Spleen (tissue), 11 donors: ENCODE measurements around the gene JMJD1C. TPM values are rescaled to one million over a fixed set of nuclear protein-coding genes. Genes with fewer than 3 reads are reported as not detected.

ENCODE experiments used
- DNase-seq: peaks from one replicate; pipeline ENCODE4 v3.0.0-alpha.2; 2020
- H3K27ac ChIP-seq, 8 donors: fragments of 200-600 bp; sonication (generic) in 7 of 8; 1 replicate in 4 of 8; 2 replicates in 4 of 8; pipeline versions ENCODE4 v1.5.0 to v1.8.0; 2016 to 2021; ENCODE audit warnings: inconsistent platforms in 4 of 8, mild to moderate bottlenecking in 4 of 8, moderate library complexity in 1 of 8
- H3K27me3 ChIP-seq, 7 donors: fragments of 200-600 bp; sonication (generic) in 6 of 7; replicated peaks in 1 of 7; 1 replicate in 4 of 7; 2 replicates in 3 of 7; pipeline versions ENCODE4 v1.5.0 to v1.8.0; 2016 to 2021; ENCODE audit warnings: inconsistent platforms in 3 of 7, mild to moderate bottlenecking in 1 of 7
- H3K36me3 ChIP-seq, 6 donors: fragments of 200-600 bp; sonication (generic) in 5 of 6; 1 replicate in 4 of 6; 2 replicates in 2 of 6; pipeline versions ENCODE4 v1.5.0 to v1.8.0; 2016 to 2021; ENCODE audit warnings: inconsistent platforms in 2 of 6
- H3K4me1 ChIP-seq, 6 donors: fragments of 200-600 bp; sonication (generic) in 5 of 6; 1 replicate in 3 of 6; 2 replicates in 3 of 6; pipeline versions ENCODE4 v1.5.0 to v1.8.0; 2016 to 2021; ENCODE audit warnings: inconsistent platforms in 3 of 6
- H3K4me3 ChIP-seq, 8 donors: fragments of 200-600 bp; sonication (generic) in 7 of 8; 1 replicate in 4 of 8; 2 replicates in 4 of 8; pipeline versions ENCODE4 v1.5.0 to v1.8.0; 2016 to 2021; ENCODE audit warnings: inconsistent platforms in 4 of 8, mild to moderate bottlenecking in 4 of 8, moderate library complexity in 2 of 8
- H3K9me3 ChIP-seq, 8 donors: fragments of 200-600 bp; sonication (generic) in 7 of 8; 1 replicate in 4 of 8; 2 replicates in 4 of 8; pipeline versions ENCODE4 v1.5.0 to v1.8.0; 2016 to 2021; ENCODE audit warnings: inconsistent platforms in 4 of 8
- POLR2A ChIP-seq, 3 donors: fragments of 450-650 bp; IDR thresholded peaks; one replicate each; pipeline ENCODE4 v1.5.1; 2017; ENCODE audit warnings: antibody characterized with exemption in 3 of 3, mild to moderate bottlenecking in 1 of 3
- POLR2AphosphoS5 ChIP-seq, 3 donors: sonication (generic); formaldehyde crosslinking; IDR thresholded peaks; one replicate each; pipeline ENCODE4 v1.5.1; 2017; ENCODE audit warnings: antibody characterized with exemption in 3 of 3
- WGBS, 5 donors: extraction: QIAGEN DNeasy Blood & Tissue Kit in 3 of 5; methylation state at CpG; one replicate each; pipeline versions ENCODE4 v1.1.5 to v1.1.7; 2013 to 2018; 5-methylcytosine and 5-hydroxymethylcytosine counted together
- intact Hi-C: fragments of 100-400 bp; cut with DNase I; formaldehyde crosslinking; loops from one replicate; pipeline ENCODE4 v1.15.0; 2023; ENCODE audit warnings: low total_unique reads
- polyA plus RNA-seq, 3 donors: library from polyadenylated mRNA; stranded (reverse); fragments of 200-250 nt; gene quantifications; one replicate each; pipeline ENCODE4 v1.2.1, GENCODE V29; 2013
- total RNA-seq, 7 donors: library from RNA; depleted of rRNA in 3 of 7; stranded (reverse); fragments of >200 nt in 3 of 7; fragmentation: NEBNext Ultra II Directional in 4 of 7; extraction: Animal tissue kit (Norgen Biotek cat#: 25700) in 4 of 7; gene quantifications; one replicate each; pipeline versions ENCODE4 v1.1.0 to v1.2.1, GENCODE V29; 2016 to 2021
- TF ChIP-seq, protein P1 (sequence below), 11 experiments: fragments of 200-600 bp in 7 of 11; fragments of 450-650 bp in 4 of 11; sonication (generic) in 4 of 11; IDR thresholded peaks in 8 of 11; conservative IDR thresholded peaks in 3 of 11; 1 replicate in 7 of 11; 2 replicates in 4 of 11; pipeline versions ENCODE4 v1.4.0 to v1.8.0; 2016 to 2021; ENCODE audit warnings: antibody characterized with exemption in 11 of 11, inconsistent platforms in 4 of 11, mild to moderate bottlenecking in 1 of 11
- donor health status: healthy with polysubstance abuse.
- donor health status: DM: no; HTN: no; CAD: no; lungs with moderate emphysema.
- donor health status: DM: no; HTN: no; CAD: no.
- donor health status: Bipolar disorder and iron deficiency.
- donor health status: healthy.
- donor health status: DM: no; HTN: no; CAD: no.
- donor health status: DM: yes; HTN: yes; CAD: no.

Gene JMJD1C
- total and polyA plus RNA-seq, 10 donors, result 54.3 to 272 (median 137) TPM

DNA sequence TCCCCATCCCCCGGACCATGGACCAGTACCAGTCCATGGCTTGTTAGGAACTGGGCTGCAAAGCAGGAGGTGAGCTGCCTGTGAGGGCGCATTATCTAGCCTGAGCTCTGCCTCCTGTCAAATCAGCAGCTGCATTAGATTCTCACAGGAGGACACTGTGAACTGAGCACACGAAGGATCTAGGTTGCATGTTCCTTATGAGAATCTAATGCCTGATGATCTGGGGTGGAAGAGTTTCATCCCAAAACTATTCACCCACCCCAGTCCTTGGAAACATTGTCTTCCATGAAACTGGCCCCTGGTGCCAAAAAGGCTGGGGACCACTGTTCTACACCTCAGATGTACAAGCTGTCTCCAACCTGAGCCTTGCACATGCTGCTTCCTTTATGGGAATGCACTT, 24.1 kb upstream of the JMJD1C start:
- no peaks in the 10 kb centered on the region for H3K36me3 ChIP-seq
- intact Hi-C loops, result no loop called here
- H3K9me3 ChIP-seq, result no peaks in the 10 kb centered on the region
- DNase-seq, result no peak
- 93 to 100% (median 96%) methylated on average over 3 of the region's 3 CpGs for WGBS, 5 donors
- no peak overlapping the region for H3K4me3 ChIP-seq
- H3K27ac ChIP-seq, result no peak overlapping the region
- peaks cover 0 to 38% (median 14%) of the 10 kb centered on the region in 6 donors for H3K4me1 ChIP-seq
- H3K27me3 ChIP-seq, result no peaks in the 10 kb centered on the region
- TF ChIP-seq POLR2AphosphoS5 (IDR thresholded peaks at IDR 0.05), result no peak
- TF ChIP-seq, protein P1, sequence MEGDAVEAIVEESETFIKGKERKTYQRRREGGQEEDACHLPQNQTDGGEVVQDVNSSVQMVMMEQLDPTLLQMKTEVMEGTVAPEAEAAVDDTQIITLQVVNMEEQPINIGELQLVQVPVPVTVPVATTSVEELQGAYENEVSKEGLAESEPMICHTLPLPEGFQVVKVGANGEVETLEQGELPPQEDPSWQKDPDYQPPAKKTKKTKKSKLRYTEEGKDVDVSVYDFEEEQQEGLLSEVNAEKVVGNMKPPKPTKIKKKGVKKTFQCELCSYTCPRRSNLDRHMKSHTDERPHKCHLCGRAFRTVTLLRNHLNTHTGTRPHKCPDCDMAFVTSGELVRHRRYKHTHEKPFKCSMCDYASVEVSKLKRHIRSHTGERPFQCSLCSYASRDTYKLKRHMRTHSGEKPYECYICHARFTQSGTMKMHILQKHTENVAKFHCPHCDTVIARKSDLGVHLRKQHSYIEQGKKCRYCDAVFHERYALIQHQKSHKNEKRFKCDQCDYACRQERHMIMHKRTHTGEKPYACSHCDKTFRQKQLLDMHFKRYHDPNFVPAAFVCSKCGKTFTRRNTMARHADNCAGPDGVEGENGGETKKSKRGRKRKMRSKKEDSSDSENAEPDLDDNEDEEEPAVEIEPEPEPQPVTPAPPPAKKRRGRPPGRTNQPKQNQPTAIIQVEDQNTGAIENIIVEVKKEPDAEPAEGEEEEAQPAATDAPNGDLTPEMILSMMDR (IDR thresholded peaks at IDR 0.05 in 8 of 11, conservative IDR thresholded peaks at IDR 0.05 in 3 of 11), result no peak
- no peak for TF ChIP-seq POLR2A (IDR thresholded peaks at IDR 0.05)

DNA sequence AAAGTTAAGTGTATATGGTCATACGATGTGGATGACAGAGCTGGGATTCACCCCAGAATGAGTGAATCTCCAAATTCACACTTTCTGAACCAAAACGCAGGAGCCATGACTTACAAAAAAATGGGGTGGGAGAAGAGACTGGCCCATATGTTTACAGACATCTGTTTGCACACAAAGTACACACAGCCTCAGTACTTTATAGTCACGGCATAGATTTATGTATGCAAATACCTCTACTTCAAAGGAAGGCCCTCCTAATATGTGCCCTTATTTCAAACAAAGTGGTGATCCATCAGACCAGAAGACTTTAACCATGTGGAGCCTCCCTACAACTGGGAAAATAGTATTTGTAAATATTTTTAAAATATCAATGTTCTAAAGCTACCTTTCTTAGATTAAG, 22.2 kb upstream of the JMJD1C start:
- Histone ChIP-seq H3K36me3 (no peaks in the 10 kb centered on the region), H3K27ac (no peak overlapping the region), H3K27me3 (no peaks in the 10 kb centered on the region), H3K4me3 (no peak overlapping the region), H3K4me1 (peaks cover 0 to 38% (median 14%) of the 10 kb centered on the region in 6 donors), H3K9me3 (no peaks in the 10 kb centered on the region)
- TF ChIP-seq, protein P1 (IDR thresholded peaks at IDR 0.05 in 8 of 11, conservative IDR thresholded peaks at IDR 0.05 in 3 of 11), result no peak
- TF ChIP-seq POLR2AphosphoS5 (IDR thresholded peaks at IDR 0.05) (no peak), POLR2A (IDR thresholded peaks at IDR 0.05) (no peak)
- DNase-seq, result no peak
- WGBS, 5 donors, result 88 to 98% (median 91%) methylated on average over 3 of the region's 3 CpGs
- intact Hi-C loops, result no loop called here

DNA sequence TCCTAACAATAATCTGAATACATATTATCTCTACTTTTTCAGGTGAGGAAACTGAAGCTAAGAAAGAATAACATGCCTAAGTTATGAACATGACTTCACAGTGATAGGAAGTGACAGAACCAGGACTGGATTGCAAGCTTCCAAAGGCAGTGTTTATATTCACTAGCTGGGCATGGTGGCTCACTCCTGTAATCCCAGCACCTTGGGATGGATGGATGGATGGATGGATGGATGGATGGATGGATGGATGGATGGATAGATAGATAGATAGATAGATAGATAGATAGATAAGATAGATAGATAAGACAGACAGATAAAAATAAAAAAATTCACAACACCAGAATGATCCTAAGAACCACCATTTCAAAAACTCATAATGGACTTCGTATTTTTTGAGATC, 18.2 kb upstream of the JMJD1C start:
- intact Hi-C loops, result no loop called here
- Histone ChIP-seq H3K9me3 (no peaks in the 10 kb centered on the region), H3K36me3 (no peaks in the 10 kb centered on the region), H3K27me3 (no peaks in the 10 kb centered on the region), H3K4me1 (peaks cover 0 to 34% (median 5%) of the 10 kb centered on the region in 6 donors), H3K4me3 (no peak overlapping the region), H3K27ac (no peak overlapping the region)
- DNase-seq, result no peak
- WGBS, 5 donors, result 89 to 100% (median 98%) methylated on average over 1 of the region's 1 CpG
- no peak for TF ChIP-seq POLR2A (IDR thresholded peaks at IDR 0.05)
- TF ChIP-seq POLR2AphosphoS5 (IDR thresholded peaks at IDR 0.05), result no peak
- TF ChIP-seq, protein P1 (IDR thresholded peaks at IDR 0.05 in 8 of 11, conservative IDR thresholded peaks at IDR 0.05 in 3 of 11), result no peak

DNA sequence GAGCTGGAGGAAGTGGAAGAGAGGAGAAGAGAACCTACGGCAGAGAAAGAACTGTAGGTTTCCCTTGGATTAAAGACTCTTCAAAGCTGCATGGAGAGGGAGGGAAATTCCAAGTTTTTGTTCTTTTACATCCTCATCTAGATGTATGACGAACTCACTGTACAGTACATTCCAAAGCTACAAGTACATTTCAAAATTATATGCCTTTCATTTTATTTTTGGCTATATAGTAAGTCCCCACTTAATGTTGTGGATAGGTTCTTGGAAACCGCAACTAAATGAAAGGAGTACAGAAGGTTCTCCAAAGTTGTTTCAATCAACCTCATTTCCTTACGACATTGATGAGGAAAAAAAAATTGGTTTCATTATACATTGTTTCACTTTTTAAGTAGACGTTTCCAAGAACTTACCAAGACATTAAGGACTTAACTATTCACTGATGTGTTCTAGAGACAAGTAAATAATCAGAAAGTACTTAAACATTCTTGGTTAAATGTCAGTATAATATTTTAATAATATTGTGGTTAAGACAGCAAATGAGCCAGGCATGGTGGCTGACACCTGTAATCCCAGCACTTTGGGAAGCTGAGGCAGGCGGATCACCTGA, 16.1 kb upstream of the JMJD1C start:
- Histone ChIP-seq H3K36me3 (no peaks in the 10 kb centered on the region), H3K27me3 (no peaks in the 10 kb centered on the region), H3K4me3 (no peak overlapping the region), H3K4me1 (peaks cover 0 to 35% (median 7%) of the 10 kb centered on the region in 6 donors), H3K27ac (peak overlapping the region in 2 of 8 donors; percentile 5 to 9), H3K9me3 (no peaks in the 10 kb centered on the region)
- WGBS, 5 donors, result 59 to 72% (median 67%) methylated on average over 6 of the region's 6 CpGs
- DNase-seq, result no peak
- intact Hi-C loops, result no loop called here
- no peak for TF ChIP-seq POLR2AphosphoS5 (IDR thresholded peaks at IDR 0.05)
- TF ChIP-seq POLR2A (IDR thresholded peaks at IDR 0.05), result no peak
- TF ChIP-seq, protein P1 (IDR thresholded peaks at IDR 0.05 in 8 of 11, conservative IDR thresholded peaks at IDR 0.05 in 3 of 11), result no peak
